ENCODE data around the gene MS4A14.

MS4A14 gene

DNA sequence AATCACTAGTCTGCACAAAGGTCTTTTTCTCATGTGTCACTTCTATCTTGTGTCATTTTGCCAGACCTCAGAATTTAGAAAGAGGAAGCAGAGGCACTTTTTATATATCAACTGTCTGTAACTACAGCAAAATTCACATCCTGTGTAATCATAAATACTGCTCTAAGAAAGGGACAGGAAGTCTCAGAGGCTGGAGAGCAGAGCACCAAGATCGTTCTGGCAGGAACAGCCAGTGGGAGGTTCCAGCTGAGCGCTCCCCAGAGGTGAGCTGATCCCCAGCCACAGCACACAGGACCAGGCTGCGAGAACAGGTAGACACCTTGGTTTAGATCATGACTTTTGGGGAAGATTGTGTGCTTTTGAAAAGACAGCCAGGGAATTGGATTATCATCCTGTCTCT is 17.9 kb upstream of the MS4A14 start, which contains the start of gene MS4A7:
MS4A7 (plus strand) TSS at position 179 of the 400 bp plus-strand sequence. CDS start 4,610 bp downstream, outside the sequence.
- TF ChIP-seq, protein P1, sequence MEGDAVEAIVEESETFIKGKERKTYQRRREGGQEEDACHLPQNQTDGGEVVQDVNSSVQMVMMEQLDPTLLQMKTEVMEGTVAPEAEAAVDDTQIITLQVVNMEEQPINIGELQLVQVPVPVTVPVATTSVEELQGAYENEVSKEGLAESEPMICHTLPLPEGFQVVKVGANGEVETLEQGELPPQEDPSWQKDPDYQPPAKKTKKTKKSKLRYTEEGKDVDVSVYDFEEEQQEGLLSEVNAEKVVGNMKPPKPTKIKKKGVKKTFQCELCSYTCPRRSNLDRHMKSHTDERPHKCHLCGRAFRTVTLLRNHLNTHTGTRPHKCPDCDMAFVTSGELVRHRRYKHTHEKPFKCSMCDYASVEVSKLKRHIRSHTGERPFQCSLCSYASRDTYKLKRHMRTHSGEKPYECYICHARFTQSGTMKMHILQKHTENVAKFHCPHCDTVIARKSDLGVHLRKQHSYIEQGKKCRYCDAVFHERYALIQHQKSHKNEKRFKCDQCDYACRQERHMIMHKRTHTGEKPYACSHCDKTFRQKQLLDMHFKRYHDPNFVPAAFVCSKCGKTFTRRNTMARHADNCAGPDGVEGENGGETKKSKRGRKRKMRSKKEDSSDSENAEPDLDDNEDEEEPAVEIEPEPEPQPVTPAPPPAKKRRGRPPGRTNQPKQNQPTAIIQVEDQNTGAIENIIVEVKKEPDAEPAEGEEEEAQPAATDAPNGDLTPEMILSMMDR (conservative IDR thresholded peaks at IDR 0.05; ENCODE audit: control insufficient read depth, insufficient read depth, low read depth, low read length): no peak
- DNase-seq (ENCODE audit: low read depth): no peak
- no peak within 1 kb of the TSS for H3K4me3 ChIP-seq (ENCODE audit: control insufficient read depth, low read depth, low read length)

- DNase-seq (ENCODE audit: low read depth): no peak
- H3K4me3 ChIP-seq (ENCODE audit: control insufficient read depth, low read depth, low read length): no peak overlapping the region
- TF ChIP-seq, protein P1 (conservative IDR thresholded peaks at IDR 0.05; ENCODE audit: control insufficient read depth, insufficient read depth, low read depth, low read length): no peak
Observed at GRCh38 chr11:60389279-60389910, 6.9 kb upstream of the MS4A14 start.

DNA sequence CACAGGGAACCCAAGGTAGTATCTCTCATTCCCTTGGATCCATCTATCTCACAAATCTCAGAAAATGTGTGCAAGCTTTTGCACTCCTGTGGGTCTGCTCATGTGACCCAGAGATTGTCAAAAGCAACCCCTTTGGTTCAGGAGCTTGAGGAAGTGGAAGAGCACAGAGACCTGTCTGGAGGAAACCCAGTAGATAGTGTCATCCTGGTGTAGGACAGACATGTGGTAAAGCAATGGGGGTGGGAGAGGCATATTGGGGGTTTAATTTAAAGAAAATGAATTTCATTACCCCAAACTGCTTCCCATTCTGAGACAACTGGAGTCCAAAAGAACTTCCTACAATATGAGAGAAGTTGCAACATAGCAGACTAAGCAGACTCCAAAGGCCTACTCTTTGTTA is 5.8 kb upstream of the MS4A14 start:
- DNase-seq (ENCODE audit: low read depth): no peak
- TF ChIP-seq, protein P1 (conservative IDR thresholded peaks at IDR 0.05; ENCODE audit: control insufficient read depth, insufficient read depth, low read depth, low read length): no peak
- no peak overlapping the region for H3K4me3 ChIP-seq (ENCODE audit: control insufficient read depth, low read depth, low read length)

DNA sequence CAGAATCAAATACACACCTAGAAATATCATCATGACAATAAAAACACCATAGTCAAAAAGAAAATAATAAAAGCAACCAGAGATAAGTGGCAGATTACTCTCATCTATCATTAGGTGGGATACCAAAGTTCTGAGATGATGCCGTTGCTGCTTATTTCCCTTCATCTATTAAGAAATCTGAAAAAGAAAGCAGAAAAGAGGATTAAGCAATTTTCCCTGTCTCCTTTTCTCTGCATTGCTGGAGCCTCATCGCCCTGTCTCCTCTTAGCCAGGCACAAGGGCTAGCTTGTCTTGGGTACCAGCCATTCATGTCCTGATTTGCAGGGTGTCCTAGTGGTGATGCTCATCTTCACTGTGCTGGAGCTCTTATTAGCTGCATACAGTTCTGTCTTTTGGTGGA is 3.9 kb upstream of the MS4A14 start:
- H3K4me3 ChIP-seq (ENCODE audit: control insufficient read depth, low read depth, low read length): no peak overlapping the region
- TF ChIP-seq, protein P1 (conservative IDR thresholded peaks at IDR 0.05; ENCODE audit: control insufficient read depth, insufficient read depth, low read depth, low read length): no peak
- DNase-seq (ENCODE audit: low read depth): no peak

DNA sequence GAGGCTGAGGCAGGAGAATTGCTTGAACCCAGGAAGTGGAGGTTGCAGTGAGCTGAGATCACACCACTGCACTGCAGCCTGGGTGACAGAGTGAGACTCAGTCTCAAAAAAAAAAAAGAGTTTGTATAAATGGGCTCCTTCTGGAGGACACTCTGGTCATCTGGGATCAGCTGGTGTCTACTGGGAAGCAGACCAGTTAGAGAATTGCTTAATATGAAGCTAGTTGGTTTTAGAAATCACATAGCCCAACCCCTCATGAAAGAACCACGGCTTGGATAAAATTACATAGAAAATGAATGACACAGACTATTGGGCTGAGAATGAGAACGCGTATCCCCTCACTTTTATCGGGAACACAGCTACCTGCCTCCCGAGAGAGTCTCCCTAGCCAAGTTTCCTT is 3.2 kb upstream of the MS4A14 start:
- no peak overlapping the region for H3K4me3 ChIP-seq (ENCODE audit: control insufficient read depth, low read depth, low read length)
- no peak for DNase-seq (ENCODE audit: low read depth)
- TF ChIP-seq, protein P1 (conservative IDR thresholded peaks at IDR 0.05; ENCODE audit: control insufficient read depth, insufficient read depth, low read depth, low read length): no peak

DNA sequence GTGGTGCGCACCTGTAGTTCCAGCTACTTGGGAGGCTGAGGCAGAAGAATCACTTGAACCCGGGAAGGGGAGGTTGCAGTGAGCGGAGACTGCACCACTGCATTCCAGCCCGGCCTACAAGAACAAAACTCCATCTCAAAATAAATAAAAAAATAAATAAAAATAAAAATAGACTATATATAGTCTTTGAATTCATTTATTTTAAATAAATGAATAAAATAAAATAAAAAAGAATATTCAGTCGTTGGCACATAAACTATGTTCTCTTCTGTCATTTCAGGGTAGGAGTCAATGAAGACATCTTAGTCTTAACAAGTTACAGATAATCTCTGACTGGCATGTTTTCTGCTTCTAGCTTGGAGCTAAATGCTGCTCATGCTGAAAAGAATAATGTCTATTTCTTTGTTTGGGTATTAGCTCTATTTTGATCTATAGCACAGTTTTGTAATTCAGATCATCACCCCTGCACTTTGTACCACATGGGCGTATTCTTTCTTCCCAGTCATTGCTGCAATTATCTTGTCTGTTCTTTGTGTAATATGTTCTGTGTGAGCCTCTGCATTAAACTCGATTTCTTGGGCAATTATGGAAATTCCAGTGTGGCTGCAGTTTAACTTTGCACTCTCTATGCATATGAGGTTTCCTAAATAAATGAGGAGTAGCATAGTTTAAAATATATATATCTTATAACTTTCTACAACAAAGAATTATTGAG is 1.4 kb upstream of the MS4A14 start:
- no peak overlapping the region for H3K4me3 ChIP-seq (ENCODE audit: control insufficient read depth, low read depth, low read length)
- TF ChIP-seq, protein P1 (conservative IDR thresholded peaks at IDR 0.05; ENCODE audit: control insufficient read depth, insufficient read depth, low read depth, low read length): no peak
- no peak for DNase-seq (ENCODE audit: low read depth)
